Measurements from ENCODE around the gene NECAB2. TPM values are rescaled to one million over a fixed set of nuclear protein-coding genes. Genes with fewer than 3 reads are reported as not detected.

The NECAB2 gene
- polyA plus RNA-seq, 2 of the 4 experiments (the other 2 are of a cell fraction), result 1.1 to 1.4 TPM

GRCh38 chr16:83926726-83927397 lies 41.2 kb upstream of the NECAB2 start:
- CTCF ChIA-PET, result interaction anchor here (0.6 to 17.0 kb wide), 28 partner anchors 10 to 158 kb away, joined by 3 to 175 read pairs (median 5); partner anchors contain the start of genes OSGIN1 and SLC38A8
- H3K4me3 ChIP-seq, result peak overlapping the region; percentile 42
- ATAC-seq (peak; percentile 80 to 94), FAIRE-seq (peak; percentile 86), DNase-seq (ENCODE audit: low read depth in 1 of 2, low spot score in 1 of 2) (peak; percentile 81 to 89)
- POLR2A ChIA-PET, result interaction anchor here (0.5 to 1.1 kb wide), 3 partner anchors 27 to 189 kb away, joined by 3 to 6 read pairs (median 4); partner anchors contain the start of gene OSGIN1
- TF ChIP-seq, protein P1, sequence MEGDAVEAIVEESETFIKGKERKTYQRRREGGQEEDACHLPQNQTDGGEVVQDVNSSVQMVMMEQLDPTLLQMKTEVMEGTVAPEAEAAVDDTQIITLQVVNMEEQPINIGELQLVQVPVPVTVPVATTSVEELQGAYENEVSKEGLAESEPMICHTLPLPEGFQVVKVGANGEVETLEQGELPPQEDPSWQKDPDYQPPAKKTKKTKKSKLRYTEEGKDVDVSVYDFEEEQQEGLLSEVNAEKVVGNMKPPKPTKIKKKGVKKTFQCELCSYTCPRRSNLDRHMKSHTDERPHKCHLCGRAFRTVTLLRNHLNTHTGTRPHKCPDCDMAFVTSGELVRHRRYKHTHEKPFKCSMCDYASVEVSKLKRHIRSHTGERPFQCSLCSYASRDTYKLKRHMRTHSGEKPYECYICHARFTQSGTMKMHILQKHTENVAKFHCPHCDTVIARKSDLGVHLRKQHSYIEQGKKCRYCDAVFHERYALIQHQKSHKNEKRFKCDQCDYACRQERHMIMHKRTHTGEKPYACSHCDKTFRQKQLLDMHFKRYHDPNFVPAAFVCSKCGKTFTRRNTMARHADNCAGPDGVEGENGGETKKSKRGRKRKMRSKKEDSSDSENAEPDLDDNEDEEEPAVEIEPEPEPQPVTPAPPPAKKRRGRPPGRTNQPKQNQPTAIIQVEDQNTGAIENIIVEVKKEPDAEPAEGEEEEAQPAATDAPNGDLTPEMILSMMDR (IDR thresholded peaks at IDR 0.05), result peak; percentile 91
- TF ChIP-seq, protein P2, sequence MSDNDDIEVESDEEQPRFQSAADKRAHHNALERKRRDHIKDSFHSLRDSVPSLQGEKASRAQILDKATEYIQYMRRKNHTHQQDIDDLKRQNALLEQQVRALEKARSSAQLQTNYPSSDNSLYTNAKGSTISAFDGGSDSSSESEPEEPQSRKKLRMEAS (IDR thresholded peaks at IDR 0.05), result peak; percentile 37; the same call in 1 of the 2 replicates
- no peak for TF ChIP-seq PHF8 (IDR thresholded peaks at IDR 0.05; ENCODE audit: borderline replicate concordance, low read depth)
- peak; percentile 77 for TF ChIP-seq SMC3 (IDR thresholded peaks at IDR 0.05)
- TF ChIP-seq RCOR1 (IDR thresholded peaks at IDR 0.05; ENCODE audit: low read depth, low read length), result no peak
- TF ChIP-seq POLR2A (IDR thresholded peaks at IDR 0.05; ENCODE audit: low read length), result no peak
- peak; percentile 80 to 86 for TF ChIP-seq RAD21 (conservative IDR thresholded peaks at IDR 0.05 in 1 of 2, IDR thresholded peaks at IDR 0.05 in 1 of 2)
- TF ChIP-seq FOSL2 (IDR thresholded peaks at IDR 0.05), result no peak
- TF ChIP-seq FOSL2 (CRISPR knock-in tag; IDR thresholded peaks at IDR 0.05), result peak; percentile 73
- TF ChIP-seq JUN (IDR thresholded peaks at IDR 0.05), result 0 out of 5 replicates have a peak, but pooled peaks of 1 of the 2 experiments have one; percentile 38
- 6% methylated on average over 35 of the region's 35 CpGs for WGBS (ENCODE audit: missing lambda C conversion rate)
- H3K4me2 ChIP-seq, result peak overlapping the region; percentile 90
- peaks cover 6% of the 10 kb centered on the region for H3K4me1 ChIP-seq
- H3K27ac ChIP-seq, result peak overlapping the region; percentile 75 to 86
- H3K9me3 ChIP-seq, result no peaks in the 10 kb centered on the region

DNA sequence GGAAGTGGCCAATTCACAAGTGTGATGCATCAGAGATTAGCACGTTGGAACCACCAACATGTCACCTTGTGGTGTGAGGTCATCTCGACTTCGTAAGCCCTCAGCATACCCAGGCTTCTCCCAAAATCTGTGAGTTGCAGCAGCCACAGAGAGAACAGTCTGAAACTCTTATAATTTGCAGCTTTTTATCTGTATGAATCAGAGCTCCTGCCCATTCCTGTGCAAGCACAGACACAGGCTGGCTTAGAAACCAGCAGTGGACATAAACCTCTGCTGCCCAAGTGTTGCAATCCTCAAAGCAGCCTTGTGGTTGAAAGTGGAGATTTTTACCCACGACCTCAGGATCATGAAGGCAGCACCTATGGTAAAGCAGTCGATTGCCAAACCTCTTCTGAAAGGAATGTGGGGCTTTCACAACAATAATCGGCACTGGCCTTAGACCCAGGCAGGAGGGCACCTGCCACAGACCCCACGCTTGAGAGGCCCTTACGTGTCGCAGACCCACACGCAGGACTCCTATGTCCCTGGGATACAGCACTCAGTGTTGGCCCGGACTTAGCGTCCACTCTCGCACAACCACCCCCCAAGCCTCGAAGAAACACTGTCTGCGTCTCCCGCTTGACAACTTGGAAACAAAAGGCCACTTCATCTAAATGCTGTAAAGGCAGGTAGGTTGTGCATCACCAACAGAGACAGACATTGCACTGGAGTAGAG lies 39.5 kb upstream of the NECAB2 start:
- H3K4me3 ChIP-seq, result no peak overlapping the region
- DNase-seq (ENCODE audit: low read depth in 1 of 2, low spot score in 1 of 2) (no peak), ATAC-seq (no peak), FAIRE-seq (no peak)
- no peaks in the 10 kb centered on the region for H3K9me3 ChIP-seq
- CTCF ChIA-PET, result interaction anchor here (0.6 to 17.0 kb wide), 7 partner anchors 8 to 135 kb away, joined by 3 to 175 read pairs (median 18); partner anchors contain the start of gene OSGIN1
- 89% methylated on average over 16 of the region's 16 CpGs for WGBS (ENCODE audit: missing lambda C conversion rate)
- no peak overlapping the region for H3K4me2 ChIP-seq
- peaks cover 6% of the 10 kb centered on the region for H3K4me1 ChIP-seq
- POLR2A ChIA-PET, result no interaction called here
- no peak for TF ChIP-seq RFX5 (IDR thresholded peaks at IDR 0.05)
- TF ChIP-seq EP300 (IDR thresholded peaks at IDR 0.05), result no peak
- TF ChIP-seq GATA3 (IDR thresholded peaks at IDR 0.05; ENCODE audit: borderline replicate concordance), result no peak
- no peak for TF ChIP-seq KDM5A (IDR thresholded peaks at IDR 0.05)
- TF ChIP-seq RNF2 (IDR thresholded peaks at IDR 0.05; ENCODE audit: borderline replicate concordance, low read depth), result no peak
- TF ChIP-seq FOSB (CRISPR knock-in tag; IDR thresholded peaks at IDR 0.05), result no peak
- TF ChIP-seq HEYL (CRISPR knock-in tag; IDR thresholded peaks at IDR 0.05), result no peak
- H3K27ac ChIP-seq, result no peak overlapping the region

DNA sequence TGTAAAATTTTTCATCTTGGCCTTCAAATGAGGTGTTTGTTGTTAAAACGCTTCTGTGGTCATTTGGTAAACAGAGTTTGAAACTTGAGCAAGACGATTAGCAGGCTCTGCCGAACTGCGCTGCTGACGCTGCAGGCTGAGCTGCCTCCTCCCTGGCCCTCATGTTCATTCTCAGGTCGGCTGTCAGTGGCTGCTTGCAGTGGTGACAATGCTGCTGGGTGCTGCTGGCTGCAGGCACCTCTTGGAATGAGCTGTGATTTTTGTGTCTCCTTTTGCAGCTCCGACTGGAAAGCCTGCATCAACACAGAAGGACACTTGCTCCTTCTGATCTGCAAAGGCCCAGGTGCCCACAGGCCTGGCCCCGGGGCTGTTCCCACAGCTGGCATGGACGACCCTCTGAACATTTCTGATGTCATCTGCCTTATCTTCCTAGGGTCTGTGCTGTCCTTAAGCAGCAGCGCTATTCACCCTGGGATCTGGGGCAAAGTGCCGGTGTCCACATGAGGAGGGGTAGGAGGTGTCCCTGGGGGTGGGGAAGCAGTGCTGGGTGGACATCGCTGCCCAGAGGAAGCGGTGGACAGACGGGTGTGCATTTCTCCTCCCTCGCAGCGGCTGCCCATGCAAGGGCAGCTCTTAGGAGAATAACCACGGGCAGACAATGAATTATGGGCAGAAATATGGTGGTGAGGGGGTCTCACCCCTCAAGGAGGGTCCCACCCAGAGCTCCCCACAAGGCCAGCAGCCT lies 38.1 kb upstream of the NECAB2 start:
- H3K4me3 ChIP-seq, result no peak overlapping the region
- ChIA-PET CTCF (interaction anchor here (1.2 to 17.0 kb wide), 4 partner anchors 14 to 134 kb away, joined by 3 to 175 read pairs (median 38); partner anchors contain the start of gene OSGIN1), POLR2A (no interaction called here)
- H3K4me2 ChIP-seq, result no peak overlapping the region
- H3K4me1 ChIP-seq, result peaks cover 6% of the 10 kb centered on the region
- WGBS (ENCODE audit: missing lambda C conversion rate), result 76% methylated on average over 16 of the region's 17 CpGs
- TF ChIP-seq MYC (IDR thresholded peaks at IDR 0.05; ENCODE audit: borderline replicate concordance, low read length) (no peak), CHD2 (IDR thresholded peaks at IDR 0.05; ENCODE audit: low read length, partially characterized antibody) (no peak), ELK1 (IDR thresholded peaks at IDR 0.05; ENCODE audit: low read depth, low read length) (no peak), KDM1A (IDR thresholded peaks at IDR 0.05; ENCODE audit: low read depth) (no peak), TFCP2L1 (CRISPR knock-in tag; IDR thresholded peaks at IDR 0.05) (no peak), CEBPB (IDR thresholded peaks at IDR 0.05) (no peak), RCOR1 (IDR thresholded peaks at IDR 0.05; ENCODE audit: low read depth, low read length) (no peak)
- H3K9me3 ChIP-seq, result no peaks in the 10 kb centered on the region
- no peak for FAIRE-seq
- ATAC-seq, result no peak
- no peak for DNase-seq (ENCODE audit: low read depth in 1 of 2, low spot score in 1 of 2)
- no peak overlapping the region for H3K27ac ChIP-seq

Data from A549 (cell line).